ENCODE results near the gene KCNMA1.
"Not testable (repeated sequence)": the region's sequence is repeated elsewhere in the genome, so short reads cannot be mapped to it uniquely, and the experiment has no call there.

The KCNMA1 gene

GRCh38 chr10:77392236-77392721, 245.3 kb downstream of the KCNMA1 start:
- no peak for DNase-seq (ENCODE audit: low read depth)

GRCh38 chr10:77391605-77392235, 245.9 kb downstream of the KCNMA1 start:
- DNase-seq (ENCODE audit: low read depth), result no peak

GRCh38 chr10:77390481-77390891, 247.1 kb downstream of the KCNMA1 start:
- no peak for DNase-seq (ENCODE audit: low read depth)

GRCh38 chr10:77388571-77389100, 249.0 kb downstream of the KCNMA1 start:
- no peak for DNase-seq (ENCODE audit: low read depth)

- not testable (repeated sequence) for DNase-seq (ENCODE audit: low read depth)
Measured at GRCh38 chr10:77387701-77388100, 249.9 kb downstream of the KCNMA1 start.

- DNase-seq (ENCODE audit: low read depth), result no peak
Measured at GRCh38 chr10:77387247-77387646, 250.4 kb downstream of the KCNMA1 start.

- DNase-seq (ENCODE audit: low read depth), result no peak
Measured at GRCh38 chr10:77386838-77387237, 250.8 kb downstream of the KCNMA1 start.

- DNase-seq (ENCODE audit: low read depth), result no peak
Measured at GRCh38 chr10:77386365-77386764, 251.2 kb downstream of the KCNMA1 start.

GRCh38 chr10:77385315-77385714, 252.3 kb downstream of the KCNMA1 start:
- DNase-seq (ENCODE audit: low read depth), result no peak

GRCh38 chr10:77383861-77384553, 253.6 kb downstream of the KCNMA1 start:
- DNase-seq (ENCODE audit: low read depth), result no peak

- no peak for DNase-seq (ENCODE audit: low read depth)
Measured at GRCh38 chr10:77381750-77382149, 255.9 kb downstream of the KCNMA1 start.

GRCh38 chr10:77380723-77381122, 256.9 kb downstream of the KCNMA1 start:
- no peak for DNase-seq (ENCODE audit: low read depth)

GRCh38 chr10:77380191-77380590, 257.4 kb downstream of the KCNMA1 start:
- no peak for DNase-seq (ENCODE audit: low read depth)

- no peak for DNase-seq (ENCODE audit: low read depth)
Measured at GRCh38 chr10:77378366-77379349, 258.9 kb downstream of the KCNMA1 start.

- no peak for DNase-seq (ENCODE audit: low read depth)
Measured at GRCh38 chr10:77377678-77378352, 259.8 kb downstream of the KCNMA1 start.

GRCh38 chr10:77377034-77377433, 260.6 kb downstream of the KCNMA1 start:
- no peak for DNase-seq (ENCODE audit: low read depth)

- DNase-seq (ENCODE audit: low read depth), result no peak
Measured at GRCh38 chr10:77374189-77374656, 263.4 kb downstream of the KCNMA1 start.

- no peak for DNase-seq (ENCODE audit: low read depth)
Measured at GRCh38 chr10:77371848-77372799, 265.5 kb downstream of the KCNMA1 start.

- DNase-seq (ENCODE audit: low read depth), result no peak
Measured at GRCh38 chr10:77371421-77371820, 266.2 kb downstream of the KCNMA1 start.

- DNase-seq (ENCODE audit: low read depth), result no peak
Measured at GRCh38 chr10:77368006-77368405, 269.6 kb downstream of the KCNMA1 start.

Data from stimulated activated CD8-positive, alpha-beta memory T cell treated with anti-CD3 and anti-CD28 coated beads, Interleukin-12 subunit alpha, Interleukin-12 subunit beta, amount 100 ng/mL, for 1 hour (primary cell).